GM23338 (cell line): Measurements from ENCODE around the gene TMX3. TPM values are rescaled to one million over a fixed set of nuclear protein-coding genes. Genes with fewer than 3 reads are reported as not detected.

ENCODE experiments used
- ATAC-seq: fragments of 200-7000 bp; cut with Tn5 transposase; 3 replicates; pipeline ENCODE4 v1.9.1; 2020
- DNase-seq: peaks from one replicate; pipeline ENCODE4 v3.0.0-alpha.2; 2015; ENCODE audit warnings: low spot score
- H2AFZ ChIP-seq: fragments of 200-600 bp; sonication (generic); 2 replicates; pipeline ENCODE4 v1.8.0; 2016; ENCODE audit warnings: antibody characterized with exemption, mild to moderate bottlenecking, moderate library complexity
- H3F3A ChIP-seq: fragments of 200-600 bp; sonication (generic); replicated peaks from 2 replicates; pipeline ENCODE4 v1.8.0; 2017; ENCODE audit warnings: antibody characterized with exemption, mixed run types, low read depth
- H3K27ac ChIP-seq: fragments of 200-600 bp; sonication (generic); 2 replicates; pipeline ENCODE4 v1.6.1; 2016; ENCODE audit warnings: low read depth
- H3K27me3 ChIP-seq: fragments of 200-600 bp; sonication (generic); 2 replicates; pipeline ENCODE4 v1.8.0; 2016; ENCODE audit warnings: mild to moderate bottlenecking, mixed run types, moderate library complexity; ENCODE audit not compliant: insufficient read depth
- H3K36me3 ChIP-seq: fragments of 200-600 bp; sonication (generic); 2 replicates; pipeline ENCODE4 v1.8.0; 2016; ENCODE audit warnings: mild to moderate bottlenecking; ENCODE audit not compliant: insufficient read depth
- H3K4me1 ChIP-seq: fragments of 200-600 bp; sonication (generic); 2 replicates; pipeline ENCODE4 v1.8.0; 2016; ENCODE audit warnings: mild to moderate bottlenecking, moderate library complexity; ENCODE audit not compliant: insufficient read depth
- H3K4me2 ChIP-seq: fragments of 200-600 bp; sonication (generic); 2 replicates; pipeline ENCODE4 v1.7.1; 2017; ENCODE audit warnings: mixed run types
- H3K4me3 ChIP-seq: fragments of 200-600 bp; sonication (generic); 2 replicates; pipeline ENCODE4 v1.6.1; 2016; ENCODE audit warnings: mixed run types
- H3K79me2 ChIP-seq: fragments of 200-600 bp; sonication (generic); replicated peaks from 2 replicates; pipeline ENCODE4 v1.8.0; 2017; ENCODE audit warnings: mild to moderate bottlenecking; ENCODE audit not compliant: insufficient read depth
- H3K9me2 ChIP-seq: fragments of 200-600 bp; sonication (generic); 2 replicates; pipeline ENCODE4 v1.8.0; 2017; ENCODE audit not compliant: insufficient read depth
- H4K20me1 ChIP-seq: fragments of 200-600 bp; sonication (generic); replicated peaks from 2 replicates; pipeline ENCODE4 v1.8.0; 2017; ENCODE audit warnings: mild to moderate bottlenecking; ENCODE audit not compliant: insufficient read depth
- H3K27ac Mint-ChIP-seq: 2 replicates; pipeline ENCODE4 v1.8.0; 2020; ENCODE audit warnings: inconsistent platforms, mild to moderate bottlenecking, moderate library complexity, mixed read lengths
- H3K27me3 Mint-ChIP-seq: 3 replicates; pipeline ENCODE4 v1.8.0; 2022; ENCODE audit warnings: low read depth, mild to moderate bottlenecking, moderate library complexity, mixed read lengths, inconsistent platforms; ENCODE audit not compliant: insufficient read depth, poor library complexity
- H3K36me3 Mint-ChIP-seq: 3 replicates; pipeline ENCODE4 v1.8.0; 2021; ENCODE audit warnings: low read depth, mild to moderate bottlenecking, inconsistent platforms, moderate library complexity, mixed read lengths
- H3K4me1 Mint-ChIP-seq: 3 replicates; pipeline ENCODE4 v1.8.0; 2020; ENCODE audit warnings: mild to moderate bottlenecking, inconsistent platforms, mixed read lengths
- H3K4me3 Mint-ChIP-seq: 3 replicates; pipeline ENCODE4 v1.8.0; 2021; ENCODE audit warnings: moderate library complexity, mild to moderate bottlenecking, inconsistent platforms, mixed read lengths
- H3K9me3 Mint-ChIP-seq: 3 replicates; pipeline ENCODE4 v1.8.0; 2020; ENCODE audit warnings: moderate library complexity, mild to moderate bottlenecking, inconsistent platforms, mixed read lengths
- JUNB ChIP-seq: IDR thresholded peaks from one replicate; pipeline ENCODE4 v1.6.1; 2016; ENCODE audit warnings: antibody characterized with exemption; ENCODE audit not compliant: unreplicated experiment
- NANOG ChIP-seq: IDR thresholded peaks from 2 replicates; pipeline ENCODE4 v1.6.1; 2016; ENCODE audit warnings: antibody characterized with exemption, borderline replicate concordance
- POLR2AphosphoS5 ChIP-seq: IDR thresholded peaks from 2 replicates; pipeline ENCODE4 v1.6.1; 2016; ENCODE audit warnings: antibody characterized with exemption, low read depth
- ZNF114 ChIP-seq: fragments of 250-450 bp; sonication (Bioruptor Pico); IDR thresholded peaks from 2 replicates; pipeline ENCODE4 v1.5.0; 2020; ENCODE audit warnings: mild to moderate bottlenecking, moderate library complexity
- ZNF331 ChIP-seq: fragments of 250-450 bp; sonication (Bioruptor Pico); IDR thresholded peaks from 2 replicates; pipeline ENCODE4 v1.5.0; 2020; ENCODE audit warnings: low read depth, mild to moderate bottlenecking, moderate library complexity
- polyA plus RNA-seq: library from polyadenylated mRNA; unstranded; fragments of >200 nt; fragmentation: Nextera tagmentation; extraction: Ambion mirVana; gene quantifications from 2 replicates; pipeline ENCODE4 v1.2.1, GENCODE V29; 2016
- total RNA-seq: library from RNA; depleted of rRNA; stranded (reverse); fragments of >200 nt; shearing (Covaris generic); gene quantifications from 2 replicates; pipeline ENCODE4 v1.2.3, GENCODE V29; 2014
- TF ChIP-seq, protein P1 (sequence below), 2 experiments: fragments of 200-600 bp in 1 of 2; sonication (generic) in 1 of 2; conservative IDR thresholded peaks; 2 replicates each; pipeline versions ENCODE4 v1.5.1 to v1.6.1; 2016 to 2017; ENCODE audit warnings: antibody characterized with exemption in 2 of 2, low read depth in 2 of 2, mild to moderate bottlenecking in 2 of 2, moderate library complexity in 1 of 2
- TF ChIP-seq, protein P2 (sequence below): fragments of 250-450 bp; sonication (Bioruptor Pico); IDR thresholded peaks from 2 replicates; pipeline ENCODE4 v1.5.0; 2020; ENCODE audit warnings: mild to moderate bottlenecking, moderate library complexity

TMX3 gene
- total and polyA plus RNA-seq, 2 experiments from 2014 or later: 12.4 to 40.1 TPM

DNA sequence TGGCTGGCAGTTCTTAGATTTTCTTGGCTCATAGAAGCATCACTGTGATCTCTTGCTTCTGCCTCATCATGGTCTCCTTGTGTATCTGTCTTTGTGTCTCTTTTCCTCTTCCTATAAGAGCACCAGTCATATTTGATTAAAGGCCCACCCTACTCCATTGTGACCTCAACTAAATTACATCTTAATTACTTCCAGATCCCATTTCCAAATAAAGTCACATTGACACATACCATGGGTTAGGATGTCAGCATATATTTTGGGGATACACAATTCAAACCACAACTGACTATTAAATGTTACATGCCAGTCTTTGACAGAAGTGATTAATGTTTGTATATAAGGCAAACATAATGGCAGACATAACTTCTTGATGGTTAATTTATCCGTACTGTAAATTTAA lies 27.3 kb upstream of the TMX3 start:
- Histone ChIP-seq H2AFZ (no peak overlapping the region), H3K4me1 (no peaks in the 10 kb centered on the region), H4K20me1 (no peaks in the 10 kb centered on the region), H3K27me3 (no peaks in the 10 kb centered on the region), H3K4me3 (no peak overlapping the region), H3K79me2 (no peaks in the 10 kb centered on the region), H3K36me3 (no peaks in the 10 kb centered on the region), H3K9me2 (0 out of 2 replicates have a peak, but pooled peaks cover 3% of the 10 kb centered on the region), H3F3A (no peaks in the 10 kb centered on the region), H3K27ac (no peak overlapping the region), H3K4me2 (no peak overlapping the region)
- Mint-ChIP-seq H3K27ac (no peak overlapping the region), H3K4me1 (no peaks in the 10 kb centered on the region), H3K27me3 (peaks cover 3% of the 10 kb centered on the region), H3K36me3 (no peaks in the 10 kb centered on the region), H3K4me3 (no peak overlapping the region), H3K9me3 (no peaks in the 10 kb centered on the region)
- no peak for DNase-seq
- no peak for ATAC-seq
- TF ChIP-seq, protein P1, sequence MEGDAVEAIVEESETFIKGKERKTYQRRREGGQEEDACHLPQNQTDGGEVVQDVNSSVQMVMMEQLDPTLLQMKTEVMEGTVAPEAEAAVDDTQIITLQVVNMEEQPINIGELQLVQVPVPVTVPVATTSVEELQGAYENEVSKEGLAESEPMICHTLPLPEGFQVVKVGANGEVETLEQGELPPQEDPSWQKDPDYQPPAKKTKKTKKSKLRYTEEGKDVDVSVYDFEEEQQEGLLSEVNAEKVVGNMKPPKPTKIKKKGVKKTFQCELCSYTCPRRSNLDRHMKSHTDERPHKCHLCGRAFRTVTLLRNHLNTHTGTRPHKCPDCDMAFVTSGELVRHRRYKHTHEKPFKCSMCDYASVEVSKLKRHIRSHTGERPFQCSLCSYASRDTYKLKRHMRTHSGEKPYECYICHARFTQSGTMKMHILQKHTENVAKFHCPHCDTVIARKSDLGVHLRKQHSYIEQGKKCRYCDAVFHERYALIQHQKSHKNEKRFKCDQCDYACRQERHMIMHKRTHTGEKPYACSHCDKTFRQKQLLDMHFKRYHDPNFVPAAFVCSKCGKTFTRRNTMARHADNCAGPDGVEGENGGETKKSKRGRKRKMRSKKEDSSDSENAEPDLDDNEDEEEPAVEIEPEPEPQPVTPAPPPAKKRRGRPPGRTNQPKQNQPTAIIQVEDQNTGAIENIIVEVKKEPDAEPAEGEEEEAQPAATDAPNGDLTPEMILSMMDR (conservative IDR thresholded peaks at IDR 0.05; ENCODE audit: low read depth in 2 of 2): no peak
- no peak for TF ChIP-seq JUNB
- no peak for TF ChIP-seq ZNF114 (CRISPR knock-in tag)
- TF ChIP-seq NANOG: no peak
- no peak for TF ChIP-seq ZNF331 (CRISPR knock-in tag)
- no peak for TF ChIP-seq POLR2AphosphoS5
- TF ChIP-seq, protein P2, sequence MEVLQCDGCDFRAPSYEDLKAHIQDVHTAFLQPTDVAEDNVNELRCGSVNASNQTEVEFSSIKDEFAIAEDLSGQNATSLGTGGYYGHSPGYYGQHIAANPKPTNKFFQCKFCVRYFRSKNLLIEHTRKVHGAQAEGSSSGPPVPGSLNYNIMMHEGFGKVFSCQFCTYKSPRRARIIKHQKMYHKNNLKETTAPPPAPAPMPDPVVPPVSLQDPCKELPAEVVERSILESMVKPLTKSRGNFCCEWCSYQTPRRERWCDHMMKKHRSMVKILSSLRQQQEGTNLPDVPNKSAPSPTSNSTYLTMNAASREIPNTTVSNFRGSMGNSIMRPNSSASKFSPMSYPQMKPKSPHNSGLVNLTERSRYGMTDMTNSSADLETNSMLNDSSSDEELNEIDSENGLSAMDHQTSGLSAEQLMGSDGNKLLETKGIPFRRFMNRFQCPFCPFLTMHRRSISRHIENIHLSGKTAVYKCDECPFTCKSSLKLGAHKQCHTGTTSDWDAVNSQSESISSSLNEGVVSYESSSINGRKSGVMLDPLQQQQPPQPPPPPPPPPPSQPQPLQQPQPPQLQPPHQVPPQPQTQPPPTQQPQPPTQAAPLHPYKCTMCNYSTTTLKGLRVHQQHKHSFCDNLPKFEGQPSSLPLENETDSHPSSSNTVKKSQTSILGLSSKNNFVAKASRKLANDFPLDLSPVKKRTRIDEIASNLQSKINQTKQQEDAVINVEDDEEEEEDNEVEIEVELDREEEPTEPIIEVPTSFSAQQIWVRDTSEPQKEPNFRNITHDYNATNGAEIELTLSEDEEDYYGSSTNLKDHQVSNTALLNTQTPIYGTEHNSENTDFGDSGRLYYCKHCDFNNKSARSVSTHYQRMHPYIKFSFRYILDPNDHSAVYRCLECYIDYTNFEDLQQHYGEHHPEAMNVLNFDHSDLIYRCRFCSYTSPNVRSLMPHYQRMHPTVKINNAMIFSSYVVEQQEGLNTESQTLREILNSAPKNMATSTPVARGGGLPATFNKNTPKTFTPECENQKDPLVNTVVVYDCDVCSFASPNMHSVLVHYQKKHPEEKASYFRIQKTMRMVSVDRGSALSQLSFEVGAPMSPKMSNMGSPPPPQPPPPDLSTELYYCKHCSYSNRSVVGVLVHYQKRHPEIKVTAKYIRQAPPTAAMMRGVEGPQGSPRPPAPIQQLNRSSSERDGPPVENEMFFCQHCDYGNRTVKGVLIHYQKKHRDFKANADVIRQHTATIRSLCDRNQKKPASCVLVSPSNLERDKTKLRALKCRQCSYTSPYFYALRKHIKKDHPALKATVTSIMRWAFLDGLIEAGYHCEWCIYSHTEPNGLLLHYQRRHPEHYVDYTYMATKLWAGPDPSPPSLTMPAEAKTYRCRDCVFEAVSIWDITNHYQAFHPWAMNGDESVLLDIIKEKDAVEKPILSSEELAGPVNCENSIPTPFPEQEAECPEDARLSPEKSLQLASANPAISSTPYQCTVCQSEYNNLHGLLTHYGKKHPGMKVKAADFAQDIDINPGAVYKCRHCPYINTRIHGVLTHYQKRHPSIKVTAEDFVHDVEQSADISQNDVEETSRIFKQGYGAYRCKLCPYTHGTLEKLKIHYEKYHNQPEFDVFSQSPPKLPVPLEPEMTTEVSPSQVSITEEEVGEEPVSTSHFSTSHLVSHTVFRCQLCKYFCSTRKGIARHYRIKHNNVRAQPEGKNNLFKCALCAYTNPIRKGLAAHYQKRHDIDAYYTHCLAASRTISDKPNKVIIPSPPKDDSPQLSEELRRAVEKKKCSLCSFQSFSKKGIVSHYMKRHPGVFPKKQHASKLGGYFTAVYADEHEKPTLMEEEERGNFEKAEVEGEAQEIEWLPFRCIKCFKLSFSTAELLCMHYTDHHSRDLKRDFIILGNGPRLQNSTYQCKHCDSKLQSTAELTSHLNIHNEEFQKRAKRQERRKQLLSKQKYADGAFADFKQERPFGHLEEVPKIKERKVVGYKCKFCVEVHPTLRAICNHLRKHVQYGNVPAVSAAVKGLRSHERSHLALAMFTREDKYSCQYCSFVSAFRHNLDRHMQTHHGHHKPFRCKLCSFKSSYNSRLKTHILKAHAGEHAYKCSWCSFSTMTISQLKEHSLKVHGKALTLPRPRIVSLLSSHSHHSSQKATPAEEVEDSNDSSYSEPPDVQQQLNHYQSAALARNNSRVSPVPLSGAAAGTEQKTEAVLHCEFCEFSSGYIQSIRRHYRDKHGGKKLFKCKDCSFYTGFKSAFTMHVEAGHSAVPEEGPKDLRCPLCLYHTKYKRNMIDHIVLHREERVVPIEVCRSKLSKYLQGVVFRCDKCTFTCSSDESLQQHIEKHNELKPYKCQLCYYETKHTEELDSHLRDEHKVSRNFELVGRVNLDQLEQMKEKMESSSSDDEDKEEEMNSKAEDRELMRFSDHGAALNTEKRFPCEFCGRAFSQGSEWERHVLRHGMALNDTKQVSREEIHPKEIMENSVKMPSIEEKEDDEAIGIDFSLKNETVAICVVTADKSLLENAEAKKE (CRISPR knock-in tag): no peak
